Measurements from ENCODE around the gene SRRM4. TPM values are rescaled to one million over a fixed set of nuclear protein-coding genes. Genes with fewer than 3 reads are reported as not detected.

SRRM4 gene
- total and polyA plus RNA-seq, 8 donors = 0.05 to 2.6 (median 0.22) TPM; not detected in 2

GRCh38 chr12:119134284-119135072 lies 153.1 kb downstream of the SRRM4 start:
- intact Hi-C loops (cut with DNase I; ENCODE audit: low total_unique reads) = no loop called here

GRCh38 chr12:119136811-119137410 lies 155.6 kb downstream of the SRRM4 start:
- Histone ChIP-seq H3K9me3 (peaks cover 0 to 15% (median 8%) of the 10 kb centered on the region in 4 donors), H3K36me3 (no peaks in the 10 kb centered on the region), H3K27ac (no peak overlapping the region), H3K4me1 (no peaks in the 10 kb centered on the region), H3K27me3 (no peaks in the 10 kb centered on the region), H3K4me3 (no peak overlapping the region)
- TF ChIP-seq CTCF (IDR thresholded peaks at IDR 0.05) = no peak
- TF ChIP-seq EP300 (IDR thresholded peaks at IDR 0.05) = no peak
- WGBS, 5 donors = 77 to 83% (median 79%) methylated on average over 4 of the region's 4 CpGs
- no peak for DNase-seq
- intact Hi-C loops (cut with DNase I; ENCODE audit: low total_unique reads) = no loop called here

More at GRCh38 chr12:119134284-119135072, 153.1 kb downstream of the SRRM4 start:
- Histone ChIP-seq H3K36me3 (no peaks in the 10 kb centered on the region), H3K4me1 (no peaks in the 10 kb centered on the region), H3K4me3 (no peak overlapping the region), H3K27ac (no peak overlapping the region), H3K27me3 (no peaks in the 10 kb centered on the region), H3K9me3 (peaks cover 0 to 17% (median 10%) of the 10 kb centered on the region in 4 donors)
- WGBS, 5 donors = 79 to 87% (median 82%) methylated on average over 3 of the region's 3 CpGs
- TF ChIP-seq EP300 (IDR thresholded peaks at IDR 0.05) = no peak
- TF ChIP-seq CTCF (IDR thresholded peaks at IDR 0.05) = no peak
- no peak for TF ChIP-seq POLR2AphosphoS5 (IDR thresholded peaks at IDR 0.05)
- no peak for TF ChIP-seq POLR2A (IDR thresholded peaks at IDR 0.05)
- no peak for DNase-seq

DNA sequence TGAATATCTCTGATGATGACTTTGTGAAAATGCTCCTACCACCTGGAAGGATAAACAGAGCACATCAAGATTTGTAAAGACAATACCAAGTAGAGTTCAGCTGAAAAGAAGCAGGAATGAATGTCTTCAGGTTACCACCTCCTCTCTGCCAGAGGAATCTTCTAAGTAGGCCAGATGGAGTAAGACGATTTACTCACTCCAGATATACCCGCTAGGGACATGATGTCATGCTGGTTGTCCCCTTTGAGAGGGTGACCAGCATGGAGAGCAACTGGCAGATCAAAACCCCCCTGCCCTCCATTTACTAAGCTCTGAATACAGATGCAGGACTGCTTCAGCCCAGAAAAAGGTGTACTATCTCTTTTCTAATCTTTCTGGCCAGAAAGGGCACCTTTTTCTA lies 158.1 kb downstream of the SRRM4 start:
- intact Hi-C loops (cut with DNase I; ENCODE audit: low total_unique reads) = no loop called here
- WGBS, 5 donors = 74 to 88% (median 84%) methylated on average over 2 of the region's 2 CpGs

DNA sequence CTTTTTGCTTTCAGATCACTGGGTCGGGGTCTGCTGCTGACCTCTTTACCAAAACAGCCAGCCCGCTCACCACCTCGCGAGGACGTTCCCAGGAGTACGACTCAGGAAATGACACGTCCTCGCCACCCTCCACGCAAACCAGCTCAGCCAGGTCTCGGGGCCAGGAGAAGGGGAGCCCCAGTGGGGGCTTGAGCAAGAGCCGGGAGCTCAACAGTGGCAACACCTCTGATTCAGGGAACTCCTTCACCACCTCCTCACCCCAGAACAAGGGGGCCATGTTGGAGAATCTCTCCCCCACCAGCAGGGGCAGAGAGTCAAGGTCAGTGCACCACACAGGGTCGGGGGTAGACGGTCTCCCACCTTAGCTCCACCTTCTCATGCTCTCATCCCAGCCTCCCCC lies 164.0 kb downstream of the SRRM4 start:
- no peaks in the 10 kb centered on the region for H3K9me3 ChIP-seq
- intact Hi-C loops (cut with DNase I; ENCODE audit: low total_unique reads) = no loop called here
- DNase-seq = no peak
- TF ChIP-seq POLR2AphosphoS5 (IDR thresholded peaks at IDR 0.05) = no peak
- no peak for TF ChIP-seq CTCF (IDR thresholded peaks at IDR 0.05)
- TF ChIP-seq EP300 (IDR thresholded peaks at IDR 0.05) = no peak
- peaks cover 0 to 6% (median 0%) of the 10 kb centered on the region in 3 donors for H3K27me3 ChIP-seq
- WGBS, 5 donors = 54 to 66% (median 60%) methylated on average over 13 of the region's 13 CpGs
- no peak overlapping the region for H3K27ac ChIP-seq
- no peak overlapping the region for H3K4me3 ChIP-seq
- no peaks in the 10 kb centered on the region for H3K36me3 ChIP-seq
- H3K4me1 ChIP-seq = no peaks in the 10 kb centered on the region

More for the DNA sequence above, 158.1 kb downstream of the SRRM4 start:
- H3K4me1 ChIP-seq = no peaks in the 10 kb centered on the region
- no peak for TF ChIP-seq POLR2A (IDR thresholded peaks at IDR 0.05)
- no peak for TF ChIP-seq POLR2AphosphoS5 (IDR thresholded peaks at IDR 0.05)
- TF ChIP-seq EP300 (IDR thresholded peaks at IDR 0.05) = no peak
- TF ChIP-seq CTCF (IDR thresholded peaks at IDR 0.05) = no peak
- DNase-seq = no peak
- peaks cover 0 to 5% (median 0%) of the 10 kb centered on the region in 4 donors for H3K9me3 ChIP-seq
- no peaks in the 10 kb centered on the region for H3K36me3 ChIP-seq
- H3K27me3 ChIP-seq = no peaks in the 10 kb centered on the region
- H3K27ac ChIP-seq = no peak overlapping the region
- no peak overlapping the region for H3K4me3 ChIP-seq
